H9 (cell line): ENCODE measurements around the gene TMEM198. TPM values are rescaled to one million over a fixed set of nuclear protein-coding genes. Genes with fewer than 3 reads are reported as not detected.

ENCODE experiments used
- DNase-seq: peaks from one replicate; pipeline ENCODE4 v3.0.0-alpha.2; 2017
- H2AFZ ChIP-seq: one replicate; pipeline ENCODE4 v1.6.1; 2013; ENCODE audit warnings: mild to moderate bottlenecking, low read length, control low read depth, moderate library complexity
- H2AK5ac ChIP-seq: 2 replicates; pipeline ENCODE4 v1.6.1; 2013; ENCODE audit warnings: low read length, control low read depth, mixed read lengths; ENCODE audit not compliant: insufficient read length
- H2BK120ac ChIP-seq: one replicate; pipeline ENCODE4 v1.6.1; 2013; ENCODE audit warnings: low read depth, mild to moderate bottlenecking, low read length, control low read depth, inconsistent platforms; ENCODE audit not compliant: poor library complexity, severe bottlenecking
- H2BK12ac ChIP-seq: 2 replicates; pipeline ENCODE4 v1.6.1; 2013; ENCODE audit warnings: low read length, control low read depth, mixed read lengths, low read depth; ENCODE audit not compliant: insufficient read length
- H2BK15ac ChIP-seq: 2 replicates; pipeline ENCODE4 v1.6.1; 2013; ENCODE audit warnings: low read depth, low read length, control low read depth
- H2BK20ac ChIP-seq: one replicate; pipeline ENCODE4 v1.6.1; 2013; ENCODE audit warnings: low read depth, mild to moderate bottlenecking, low read length, control low read depth, inconsistent platforms; ENCODE audit not compliant: poor library complexity, severe bottlenecking
- H2BK5ac ChIP-seq: 2 replicates; pipeline ENCODE4 v1.6.1; 2013; ENCODE audit warnings: low read length, control low read depth, mixed read lengths; ENCODE audit not compliant: insufficient read length
- H3K14ac ChIP-seq: 2 replicates; pipeline ENCODE4 v1.6.1; 2013; ENCODE audit warnings: low read length, control low read depth; ENCODE audit not compliant: insufficient read depth
- H3K18ac ChIP-seq: 2 replicates; pipeline ENCODE4 v1.6.1; 2013; ENCODE audit warnings: low read depth, mild to moderate bottlenecking, mixed read lengths, low read length, control low read depth; ENCODE audit not compliant: insufficient read length
- H3K23ac ChIP-seq: 2 replicates; pipeline ENCODE4 v1.6.1; 2013; ENCODE audit warnings: low read length, control low read depth, mixed read lengths, low read depth; ENCODE audit not compliant: insufficient read length
- H3K23me2 ChIP-seq: 2 replicates; pipeline ENCODE4 v1.6.1; 2013; ENCODE audit warnings: low read depth, mild to moderate bottlenecking, mixed read lengths, low read length, control low read depth; ENCODE audit not compliant: insufficient read length, poor library complexity, severe bottlenecking
- H3K27ac ChIP-seq: 2 replicates; pipeline ENCODE4 v1.5.1; 2013; ENCODE audit warnings: low read length, control low read depth, mixed read lengths, low read depth; ENCODE audit not compliant: insufficient read length
- H3K27me3 ChIP-seq: 2 replicates; pipeline ENCODE4 v1.6.1; 2013; ENCODE audit warnings: low read length, control low read depth, inconsistent platforms; ENCODE audit not compliant: insufficient read depth
- H3K4ac ChIP-seq: 2 replicates; pipeline ENCODE4 v1.6.1; 2013; ENCODE audit warnings: low read depth, mild to moderate bottlenecking, control low read depth, inconsistent platforms, low read length, moderate library complexity
- H3K4me1 ChIP-seq: 2 replicates; pipeline ENCODE4 v1.6.1; 2013; ENCODE audit warnings: low read length, control low read depth, inconsistent platforms; ENCODE audit not compliant: insufficient read depth
- H3K4me2 ChIP-seq: 2 replicates; pipeline ENCODE4 v1.6.1; 2013; ENCODE audit warnings: low read length, control low read depth, mixed read lengths; ENCODE audit not compliant: insufficient read length, insufficient read depth
- H3K56ac ChIP-seq: 2 replicates; pipeline ENCODE4 v1.6.1; 2013; ENCODE audit warnings: low read depth, mild to moderate bottlenecking, mixed read lengths, low read length, control low read depth; ENCODE audit not compliant: insufficient read length
- H3K79me1 ChIP-seq: 2 replicates; pipeline ENCODE4 v1.6.1; 2013; ENCODE audit warnings: low read depth, mild to moderate bottlenecking, moderate library complexity, low read length, control low read depth, inconsistent platforms; ENCODE audit not compliant: insufficient read depth, poor library complexity, severe bottlenecking
- H3K79me2 ChIP-seq: 2 replicates; pipeline ENCODE4 v1.6.1; 2013; ENCODE audit warnings: low read length, control low read depth, inconsistent platforms; ENCODE audit not compliant: insufficient read depth
- H3K9ac ChIP-seq: 2 replicates; pipeline ENCODE4 v1.6.1; 2013; ENCODE audit warnings: low read length, control low read depth, mixed read lengths; ENCODE audit not compliant: insufficient read length; ENCODE audit errors: extremely low read depth
- H3K9me3 ChIP-seq: one replicate; pipeline ENCODE4 v1.6.1; 2013; ENCODE audit warnings: low read depth, low read length, inconsistent platforms; ENCODE audit not compliant: control insufficient read depth
- H3T11ph ChIP-seq: one replicate; pipeline ENCODE4 v1.6.1; 2013; ENCODE audit warnings: mild to moderate bottlenecking, low read length, control low read depth, inconsistent platforms
- H4K20me1 ChIP-seq: one replicate; pipeline ENCODE4 v1.6.1; 2013; ENCODE audit not compliant: control insufficient read depth, insufficient read length, insufficient read depth
- H4K5ac ChIP-seq: 2 replicates; pipeline ENCODE4 v1.6.1; 2013; ENCODE audit warnings: low read depth, mild to moderate bottlenecking, mixed read lengths, low read length, control low read depth; ENCODE audit not compliant: insufficient read length
- H4K8ac ChIP-seq: replicated peaks from 2 replicates; pipeline ENCODE4 v1.6.1; 2013; ENCODE audit warnings: low read length, control low read depth, mixed read lengths, low read depth; ENCODE audit not compliant: insufficient read length
- H4K91ac ChIP-seq: 2 replicates; pipeline ENCODE4 v1.6.1; 2013; ENCODE audit warnings: low read depth, mild to moderate bottlenecking, moderate library complexity, mixed read lengths, low read length, control low read depth; ENCODE audit not compliant: insufficient read length
- H3K27ac Mint-ChIP-seq, 3 experiments: 2 replicates in 2 of 3; 3 replicates in 1 of 3; pipeline ENCODE4 v1.8.0; 2020 to 2021; ENCODE audit warnings: mixed read lengths in 3 of 3, mild to moderate bottlenecking in 1 of 3, moderate library complexity in 1 of 3
- H3K27me3 Mint-ChIP-seq: 2 replicates; pipeline ENCODE4 v1.8.0; 2021; ENCODE audit warnings: low read depth, mild to moderate bottlenecking, moderate library complexity, mixed read lengths
- H3K36me3 Mint-ChIP-seq, 3 experiments: 2 replicates in 2 of 3; 3 replicates in 1 of 3; pipeline ENCODE4 v1.8.0; 2020 to 2021; ENCODE audit warnings: low read depth in 3 of 3, mixed read lengths in 3 of 3; ENCODE audit not compliant: insufficient read depth in 1 of 3
- H3K4me1 Mint-ChIP-seq, 2 experiments: 2 replicates each; pipeline ENCODE4 v1.8.0; 2020; ENCODE audit warnings: mixed read lengths in 2 of 2
- H3K4me3 Mint-ChIP-seq, 2 experiments: 2 replicates in 1 of 2; 3 replicates in 1 of 2; pipeline ENCODE4 v1.8.0; 2020 to 2021; ENCODE audit warnings: mild to moderate bottlenecking in 2 of 2, mixed read lengths in 2 of 2, moderate library complexity in 1 of 2
- H3K9me3 Mint-ChIP-seq, 2 experiments: 2 replicates in 1 of 2; 3 replicates in 1 of 2; pipeline ENCODE4 v1.8.0; 2020; ENCODE audit warnings: mild to moderate bottlenecking in 2 of 2, mixed read lengths in 2 of 2, moderate library complexity in 1 of 2
- WGBS: extraction: QIAGEN DNeasy Blood & Tissue Kit; methylation state at CpG from one replicate; pipeline ENCODE4 v1.1.7; 2013; ENCODE audit warnings: missing lambda C conversion rate, low lambda C conversion rate, mixed read lengths; ENCODE audit not compliant: insufficient read length; ENCODE audit errors: extremely low coverage; 5-methylcytosine and 5-hydroxymethylcytosine counted together
- total RNA-seq: library from RNA; stranded (reverse); gene quantifications from 2 replicates; pipeline ENCODE4 v1.2.1, GENCODE V29; 2021
- TF ChIP-seq, protein P1 (sequence below): fragments of 200-600 bp; sonication (generic); conservative IDR thresholded peaks from 3 replicates; pipeline ENCODE4 v1.8.0; 2021; ENCODE audit warnings: antibody characterized with exemption, mild to moderate bottlenecking

Gene TMEM198
- total RNA-seq, 1 experiment from 2014 or later = 7.7 TPM

- Histone ChIP-seq H2BK20ac (no peak overlapping the region), H2AK5ac (no peak overlapping the region), H4K20me1 (peaks cover 5% of the 10 kb centered on the region), H2BK5ac (no peak overlapping the region), H3K27ac (no peak overlapping the region), H2AFZ (no peak overlapping the region), H3K9me3 (no peaks in the 10 kb centered on the region), H3K23me2 (peaks cover 24% of the 10 kb centered on the region), H3K56ac (no peak overlapping the region), H3K18ac (no peak overlapping the region), H4K8ac (no peak overlapping the region), H3K14ac (no peak overlapping the region), H3T11ph (no peak overlapping the region), H3K4me2 (peak overlapping the region; percentile 85), H3K4ac (no peak overlapping the region), H2BK12ac (no peak overlapping the region), H4K91ac (no peak overlapping the region), H3K27me3 (peaks cover 15% of the 10 kb centered on the region; the same call in 1 of the 2 replicates), H3K79me2 (no peaks in the 10 kb centered on the region), H4K5ac (no peak overlapping the region), H2BK120ac (no peak overlapping the region), H3K79me1 (no peaks in the 10 kb centered on the region), H3K23ac (no peak overlapping the region), H3K4me1 (peaks cover 12% of the 10 kb centered on the region; the same call in 1 of the 2 replicates), H2BK15ac (no peak overlapping the region), H3K9ac (no peak overlapping the region)
- H3K9me3 Mint-ChIP-seq = no peaks in the 10 kb centered on the region; a peak in 1 of 5 replicates
- H3K4me1 Mint-ChIP-seq = peaks cover 36 to 52% of the 10 kb centered on the region in 2 experiments
- H3K4me3 Mint-ChIP-seq = peak overlapping the region; percentile 81 to 96
- no CpG with 5 or more reads among the region's 1 CpG for WGBS
- peak overlapping the region in 1 of 3 experiments; percentile 78; a peak in 1 of 7 replicates for H3K27ac Mint-ChIP-seq
- no peak for DNase-seq
- peaks cover 35% of the 10 kb centered on the region for H3K27me3 Mint-ChIP-seq
- peaks cover 9 to 12% (median 9%) of the 10 kb centered on the region in 3 experiments for H3K36me3 Mint-ChIP-seq
- TF ChIP-seq, protein P1, sequence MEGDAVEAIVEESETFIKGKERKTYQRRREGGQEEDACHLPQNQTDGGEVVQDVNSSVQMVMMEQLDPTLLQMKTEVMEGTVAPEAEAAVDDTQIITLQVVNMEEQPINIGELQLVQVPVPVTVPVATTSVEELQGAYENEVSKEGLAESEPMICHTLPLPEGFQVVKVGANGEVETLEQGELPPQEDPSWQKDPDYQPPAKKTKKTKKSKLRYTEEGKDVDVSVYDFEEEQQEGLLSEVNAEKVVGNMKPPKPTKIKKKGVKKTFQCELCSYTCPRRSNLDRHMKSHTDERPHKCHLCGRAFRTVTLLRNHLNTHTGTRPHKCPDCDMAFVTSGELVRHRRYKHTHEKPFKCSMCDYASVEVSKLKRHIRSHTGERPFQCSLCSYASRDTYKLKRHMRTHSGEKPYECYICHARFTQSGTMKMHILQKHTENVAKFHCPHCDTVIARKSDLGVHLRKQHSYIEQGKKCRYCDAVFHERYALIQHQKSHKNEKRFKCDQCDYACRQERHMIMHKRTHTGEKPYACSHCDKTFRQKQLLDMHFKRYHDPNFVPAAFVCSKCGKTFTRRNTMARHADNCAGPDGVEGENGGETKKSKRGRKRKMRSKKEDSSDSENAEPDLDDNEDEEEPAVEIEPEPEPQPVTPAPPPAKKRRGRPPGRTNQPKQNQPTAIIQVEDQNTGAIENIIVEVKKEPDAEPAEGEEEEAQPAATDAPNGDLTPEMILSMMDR = no peak
These were observed 44.3 kb upstream of the TMEM198 start for GRCh38 chr2:219499555-219499954.
